ENCODE data around the gene COL2A1.

DNA sequence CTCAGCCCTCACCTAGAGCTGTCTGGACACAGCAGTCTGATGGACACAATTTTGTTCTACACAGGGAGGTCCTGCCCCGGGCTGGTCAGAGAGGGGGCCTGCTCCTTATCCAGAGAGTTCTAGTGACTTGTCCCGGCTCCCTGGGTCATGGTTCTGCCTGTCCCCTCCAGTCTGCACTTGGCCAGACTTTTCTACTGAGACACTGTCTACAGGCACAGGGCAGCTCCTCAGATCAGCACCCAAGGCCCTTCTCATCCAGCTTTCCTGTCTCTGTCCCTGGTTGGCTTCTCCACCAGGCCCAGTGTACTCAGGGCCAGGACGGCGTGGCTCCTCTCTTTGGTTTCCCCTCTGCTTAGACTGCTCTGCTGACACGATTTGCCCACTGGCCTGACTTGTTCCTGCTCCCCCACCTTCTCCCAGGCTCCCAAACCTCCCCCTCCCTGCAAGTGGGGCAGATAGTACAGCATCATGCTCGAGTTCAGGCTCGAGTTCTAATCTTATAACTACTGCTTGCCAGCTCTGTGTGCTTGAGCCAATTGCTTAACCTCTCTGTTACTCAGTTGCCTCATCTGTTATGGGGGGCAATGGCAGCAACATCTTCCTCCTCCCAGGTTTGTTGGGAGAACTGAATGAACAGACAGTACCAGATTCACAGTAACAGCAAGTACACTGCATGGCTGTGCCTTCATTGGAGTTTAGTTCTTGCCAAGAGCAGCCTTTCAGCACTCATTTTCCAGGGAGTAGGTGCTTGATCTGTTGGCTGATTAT lies 22.0 kb upstream of the COL2A1 start:
- TF ChIP-seq POLR2AphosphoS5 (IDR thresholded peaks at IDR 0.05; ENCODE audit: borderline replicate concordance, low read depth, low read length) (no peak), EZH2 (IDR thresholded peaks at IDR 0.05) (no peak), FOXP2 (optimal IDR thresholded peaks at IDR 0.05; ENCODE audit: control extremely low read depth, extremely low read length, insufficient read depth) (no peak)

Measured in SK-N-MC (cell line).